Measurements from ENCODE around the gene XYLT1. TPM values are rescaled to one million over a fixed set of nuclear protein-coding genes. Genes with fewer than 3 reads are reported as not detected.

XYLT1 gene, protein sequence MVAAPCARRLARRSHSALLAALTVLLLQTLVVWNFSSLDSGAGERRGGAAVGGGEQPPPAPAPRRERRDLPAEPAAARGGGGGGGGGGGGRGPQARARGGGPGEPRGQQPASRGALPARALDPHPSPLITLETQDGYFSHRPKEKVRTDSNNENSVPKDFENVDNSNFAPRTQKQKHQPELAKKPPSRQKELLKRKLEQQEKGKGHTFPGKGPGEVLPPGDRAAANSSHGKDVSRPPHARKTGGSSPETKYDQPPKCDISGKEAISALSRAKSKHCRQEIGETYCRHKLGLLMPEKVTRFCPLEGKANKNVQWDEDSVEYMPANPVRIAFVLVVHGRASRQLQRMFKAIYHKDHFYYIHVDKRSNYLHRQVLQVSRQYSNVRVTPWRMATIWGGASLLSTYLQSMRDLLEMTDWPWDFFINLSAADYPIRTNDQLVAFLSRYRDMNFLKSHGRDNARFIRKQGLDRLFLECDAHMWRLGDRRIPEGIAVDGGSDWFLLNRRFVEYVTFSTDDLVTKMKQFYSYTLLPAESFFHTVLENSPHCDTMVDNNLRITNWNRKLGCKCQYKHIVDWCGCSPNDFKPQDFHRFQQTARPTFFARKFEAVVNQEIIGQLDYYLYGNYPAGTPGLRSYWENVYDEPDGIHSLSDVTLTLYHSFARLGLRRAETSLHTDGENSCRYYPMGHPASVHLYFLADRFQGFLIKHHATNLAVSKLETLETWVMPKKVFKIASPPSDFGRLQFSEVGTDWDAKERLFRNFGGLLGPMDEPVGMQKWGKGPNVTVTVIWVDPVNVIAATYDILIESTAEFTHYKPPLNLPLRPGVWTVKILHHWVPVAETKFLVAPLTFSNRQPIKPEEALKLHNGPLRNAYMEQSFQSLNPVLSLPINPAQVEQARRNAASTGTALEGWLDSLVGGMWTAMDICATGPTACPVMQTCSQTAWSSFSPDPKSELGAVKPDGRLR
- total RNA-seq (ENCODE audit: low replicate concordance), result 7.1 and 21.9 TPM in 2 replicates

GRCh38 chr16:17470908-17471718 is at the start of gene XYLT1:
Gene XYLT1 (minus strand): TSS chr16:17470960. CDS start chr16:17470796, 164 bp downstream.

